Fibroblast of villous mesenchyme (primary cell): ENCODE measurements around the gene TTC28. TPM values are rescaled to one million over a fixed set of nuclear protein-coding genes. Genes with fewer than 3 reads are reported as not detected.

Source experiments
- DNase-seq: peaks from one replicate; pipeline ENCODE4 v3.0.0-alpha.2; 2010; ENCODE audit warnings: low read depth
- H3K4me3 ChIP-seq: 2 replicates; pipeline ENCODE4 v1.5.1; 2011; ENCODE audit warnings: low read depth, mild to moderate bottlenecking, low read length
- CTCF ChIP-seq: IDR thresholded peaks from 2 replicates; pipeline ENCODE4 v1.5.1; 2012; ENCODE audit warnings: low read depth, mild to moderate bottlenecking, low read length; ENCODE audit not compliant: insufficient read depth
- total RNA-seq: library from RNA; depleted of rRNA; stranded (reverse); fragments of >200 nt; gene quantifications from 2 replicates; pipeline ENCODE4 v1.2.3, GENCODE V29; 2012

Gene TTC28
- total RNA-seq, 1 donor = 23.3 TPM

- no peak overlapping the region for H3K4me3 ChIP-seq
- TF ChIP-seq CTCF = no peak
- DNase-seq = no peak
These were observed 573.7 kb downstream of the TTC28 start for GRCh38 chr22:28105988-28106387.

- DNase-seq = peak; percentile 19
- no peak for TF ChIP-seq CTCF
- H3K4me3 ChIP-seq = no peak overlapping the region
These were observed 574.2 kb downstream of the TTC28 start for GRCh38 chr22:28105413-28105812.

GRCh38 chr22:28103596-28103995, 576.0 kb downstream of the TTC28 start:
- H3K4me3 ChIP-seq = no peak overlapping the region
- peak; percentile 29 for DNase-seq
- no peak for TF ChIP-seq CTCF

GRCh38 chr22:28102151-28102812, 577.4 kb downstream of the TTC28 start:
- no peak overlapping the region for H3K4me3 ChIP-seq
- DNase-seq = no peak
- TF ChIP-seq CTCF = no peak

GRCh38 chr22:28097627-28098026, 582.0 kb downstream of the TTC28 start:
- no peak overlapping the region for H3K4me3 ChIP-seq
- DNase-seq = no peak
- no peak for TF ChIP-seq CTCF

- no peak for TF ChIP-seq CTCF
- no peak overlapping the region for H3K4me3 ChIP-seq
- no peak for DNase-seq
These were observed 583.5 kb downstream of the TTC28 start for GRCh38 chr22:28096161-28096560.
